ENCODE results near the gene ZNF207. TPM values are rescaled to one million over a fixed set of nuclear protein-coding genes. Genes with fewer than 3 reads are reported as not detected.

ZNF207 gene
- total RNA-seq, 1 experiment from 2014 or later, result 215 TPM

GRCh38 chr17:32356750-32357149 lies 6.8 kb downstream of the ZNF207 start:
- ChIA-PET CTCF (no interaction called here), POLR2A (no interaction called here)
- peak; percentile 33; the same call in 1 of the 2 replicates for TF ChIP-seq POLR2AphosphoS5 (IDR thresholded peaks at IDR 0.05; ENCODE audit: low read depth, low read length)
- TF ChIP-seq, protein P1, sequence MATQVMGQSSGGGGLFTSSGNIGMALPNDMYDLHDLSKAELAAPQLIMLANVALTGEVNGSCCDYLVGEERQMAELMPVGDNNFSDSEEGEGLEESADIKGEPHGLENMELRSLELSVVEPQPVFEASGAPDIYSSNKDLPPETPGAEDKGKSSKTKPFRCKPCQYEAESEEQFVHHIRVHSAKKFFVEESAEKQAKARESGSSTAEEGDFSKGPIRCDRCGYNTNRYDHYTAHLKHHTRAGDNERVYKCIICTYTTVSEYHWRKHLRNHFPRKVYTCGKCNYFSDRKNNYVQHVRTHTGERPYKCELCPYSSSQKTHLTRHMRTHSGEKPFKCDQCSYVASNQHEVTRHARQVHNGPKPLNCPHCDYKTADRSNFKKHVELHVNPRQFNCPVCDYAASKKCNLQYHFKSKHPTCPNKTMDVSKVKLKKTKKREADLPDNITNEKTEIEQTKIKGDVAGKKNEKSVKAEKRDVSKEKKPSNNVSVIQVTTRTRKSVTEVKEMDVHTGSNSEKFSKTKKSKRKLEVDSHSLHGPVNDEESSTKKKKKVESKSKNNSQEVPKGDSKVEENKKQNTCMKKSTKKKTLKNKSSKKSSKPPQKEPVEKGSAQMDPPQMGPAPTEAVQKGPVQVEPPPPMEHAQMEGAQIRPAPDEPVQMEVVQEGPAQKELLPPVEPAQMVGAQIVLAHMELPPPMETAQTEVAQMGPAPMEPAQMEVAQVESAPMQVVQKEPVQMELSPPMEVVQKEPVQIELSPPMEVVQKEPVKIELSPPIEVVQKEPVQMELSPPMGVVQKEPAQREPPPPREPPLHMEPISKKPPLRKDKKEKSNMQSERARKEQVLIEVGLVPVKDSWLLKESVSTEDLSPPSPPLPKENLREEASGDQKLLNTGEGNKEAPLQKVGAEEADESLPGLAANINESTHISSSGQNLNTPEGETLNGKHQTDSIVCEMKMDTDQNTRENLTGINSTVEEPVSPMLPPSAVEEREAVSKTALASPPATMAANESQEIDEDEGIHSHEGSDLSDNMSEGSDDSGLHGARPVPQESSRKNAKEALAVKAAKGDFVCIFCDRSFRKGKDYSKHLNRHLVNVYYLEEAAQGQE (IDR thresholded peaks at IDR 0.05; ENCODE audit: insufficient read depth in 1 of 2, low read depth in 2 of 2, low read length in 1 of 2), result no peak
- intact Hi-C loops (cut with micrococcal nuclease; ENCODE audit: unreplicated experiment), result no loop called here
- H3K4me3 ChIP-seq (ENCODE audit: low read depth in 2 of 2, low read length in 2 of 2), result no peak overlapping the region
- H3K27me3 ChIP-seq (ENCODE audit: control insufficient read depth, insufficient read depth, low read length), result no peaks in the 10 kb centered on the region
- BruUV-seq (replicated peaks), result no TSS peak
- ATAC-seq (no peak), DNase-seq (ENCODE audit: low read depth, low spot score) (no peak)
- in situ Hi-C loops (cut with HindIII; ENCODE audit: low pct_unique_long_range_greater_than_20kb, low sequenced_read_pairs), result no loop called here
- peaks cover 47% of the 10 kb centered on the region for H3K36me3 ChIP-seq (ENCODE audit: control insufficient read depth, insufficient read depth, low read length)
- H3K4me1 ChIP-seq (ENCODE audit: control insufficient read depth, insufficient read depth, low read length), result peaks cover 22% of the 10 kb centered on the region
- H3K9me3 ChIP-seq (ENCODE audit: control insufficient read depth, insufficient read depth, low read depth, low read length), result no peaks in the 10 kb centered on the region
- no peak overlapping the region for H3K27ac ChIP-seq (ENCODE audit: low read length)

GRCh38 chr17:32357615-32358014 lies 7.7 kb downstream of the ZNF207 start:
- H3K4me3 ChIP-seq (ENCODE audit: low read depth in 2 of 2, low read length in 2 of 2), result no peak overlapping the region
- BruUV-seq (replicated peaks), result no TSS peak
- H3K27me3 ChIP-seq (ENCODE audit: control insufficient read depth, insufficient read depth, low read length), result no peaks in the 10 kb centered on the region
- POLR2A ChIA-PET, result interaction anchor here (0.7 kb wide), 1 partner anchor 83 kb away, joined by 5 read pairs; no protein-coding TSS in a partner anchor
- in situ Hi-C loops (cut with HindIII; ENCODE audit: low pct_unique_long_range_greater_than_20kb, low sequenced_read_pairs) (no loop called here), intact Hi-C loops (cut with micrococcal nuclease; ENCODE audit: unreplicated experiment) (no loop called here)
- no peaks in the 10 kb centered on the region for H3K9me3 ChIP-seq (ENCODE audit: control insufficient read depth, insufficient read depth, low read depth, low read length)
- peaks cover 50% of the 10 kb centered on the region for H3K36me3 ChIP-seq (ENCODE audit: control insufficient read depth, insufficient read depth, low read length)
- no peak for ATAC-seq
- no peak overlapping the region for H3K27ac ChIP-seq (ENCODE audit: low read length)
- H3K4me1 ChIP-seq (ENCODE audit: control insufficient read depth, insufficient read depth, low read length), result peaks cover 19% of the 10 kb centered on the region
- no peak for TF ChIP-seq POLR2AphosphoS5 (IDR thresholded peaks at IDR 0.05; ENCODE audit: low read depth, low read length)
- no peak for TF ChIP-seq TCF7L2 (IDR thresholded peaks at IDR 0.05; ENCODE audit: low read depth, low read length)
- TF ChIP-seq, protein P1 (IDR thresholded peaks at IDR 0.05; ENCODE audit: insufficient read depth in 1 of 2, low read depth in 2 of 2, low read length in 1 of 2), result no peak
- TF ChIP-seq CTCF (IDR thresholded peaks at IDR 0.05), result no peak
- TF ChIP-seq SIN3A (IDR thresholded peaks at IDR 0.05; ENCODE audit: borderline replicate concordance, insufficient read depth, low read depth, low read length), result no peak
- CTCF ChIA-PET, result no interaction called here
- no peak for DNase-seq (ENCODE audit: low read depth, low spot score)

Data from Panc1 (cell line).